H1 (cell line): ENCODE data around the gene PDK2. TPM values are rescaled to one million over a fixed set of nuclear protein-coding genes. Genes with fewer than 3 reads are reported as not detected.

ENCODE experiments used
- CTCF ChIA-PET: fragments of 300-600 bp; sonication (Branson Sonifier 250); formaldehyde crosslinking; loops from one replicate; lab custom pipeline; 2021; ENCODE audit not compliant: partially characterized antibody; lab: Charles Lee
- POLR2A ChIA-PET: fragments of 300-600 bp; sonication (Branson Sonifier 250); formaldehyde crosslinking; loops from one replicate; lab custom pipeline; 2021; ENCODE audit warnings: inconsistent platforms; ENCODE audit not compliant: partially characterized antibody; lab: Charles Lee
- DNase-seq, 2 experiments: peaks; one replicate each; pipeline versions ENCODE4 v3.0.0 to v3.0.0-alpha.2; 2010 to 2022; ENCODE audit warnings: low spot score in 2 of 2, low read depth in 1 of 2, mixed read lengths in 1 of 2
- FAIRE-seq: peaks from 2 replicates; lab custom pipeline; 2011; peaks lifted over from hg19 to GRCh38; lab: Jason Lieb, UNC
- H2AFZ ChIP-seq: 2 replicates; pipeline ENCODE4 v1.8.1; 2012; ENCODE audit warnings: low read length, inconsistent platforms
- H2AK5ac ChIP-seq: 2 replicates; pipeline ENCODE4 v1.6.1; 2013; ENCODE audit warnings: low read depth, low read length
- H2BK120ac ChIP-seq: replicated peaks from 2 replicates; pipeline ENCODE3; 2013; ENCODE audit warnings: low read depth, low read length, inconsistent platforms
- H2BK12ac ChIP-seq: 2 replicates; pipeline ENCODE4 v1.6.1; 2013; ENCODE audit warnings: low read depth, low read length
- H2BK15ac ChIP-seq: 2 replicates; pipeline ENCODE4 v1.6.1; 2013; ENCODE audit warnings: low read length
- H2BK20ac ChIP-seq: 2 replicates; pipeline ENCODE4 v1.6.1; 2013; ENCODE audit warnings: low read length
- H2BK5ac ChIP-seq: 2 replicates; pipeline ENCODE4 v1.6.1; 2013; ENCODE audit warnings: low read depth, low read length
- H3K14ac ChIP-seq: 2 replicates; pipeline ENCODE4 v1.6.1; 2013; ENCODE audit warnings: inconsistent platforms; ENCODE audit not compliant: insufficient read length
- H3K18ac ChIP-seq: 2 replicates; pipeline ENCODE4 v1.6.1; 2013; ENCODE audit warnings: low read length; ENCODE audit errors: extremely low read depth
- H3K23ac ChIP-seq: 2 replicates; pipeline ENCODE4 v1.6.1; 2013; ENCODE audit warnings: inconsistent platforms; ENCODE audit not compliant: insufficient read length
- H3K23me2 ChIP-seq: 2 replicates; pipeline ENCODE4 v1.6.1; 2013; ENCODE audit warnings: low read depth, low read length
- H3K27ac ChIP-seq: 2 replicates; pipeline ENCODE4 v1.6.1; 2011; ENCODE audit warnings: low read depth, low read length, inconsistent platforms
- H3K27me3 ChIP-seq, 4 experiments: replicated peaks in 1 of 4; 1 replicate in 1 of 4; 2 replicates in 3 of 4; pipeline versions ENCODE4 v1.6.1 to v1.8.1; 2011 to 2013; ENCODE audit warnings: low read length in 3 of 4, mild to moderate bottlenecking in 3 of 4, inconsistent platforms in 2 of 4, mixed read lengths in 2 of 4, moderate library complexity in 1 of 4; ENCODE audit not compliant: control insufficient read depth in 3 of 4, insufficient read depth in 3 of 4; ENCODE audit errors: extremely low read depth in 1 of 4
- H3K36me3 ChIP-seq, 4 experiments: 2 replicates each; pipeline versions ENCODE4 v1.6.1 to v1.8.1; 2011 to 2013; ENCODE audit warnings: mild to moderate bottlenecking in 4 of 4, low read length in 3 of 4, moderate library complexity in 2 of 4, control low read depth in 1 of 4, inconsistent platforms in 1 of 4; ENCODE audit not compliant: insufficient read depth in 4 of 4, control insufficient read depth in 2 of 4
- H3K4ac ChIP-seq: replicated peaks from 2 replicates; pipeline ENCODE3; 2013; ENCODE audit warnings: low read length, low read depth, mixed read lengths, inconsistent platforms; ENCODE audit not compliant: insufficient read length
- H3K4me1 ChIP-seq, 4 experiments: replicated peaks in 1 of 4; 1 replicate in 1 of 4; 2 replicates in 3 of 4; pipeline versions ENCODE4 v1.6.1 to v1.8.1; 2011 to 2013; ENCODE audit warnings: low read length in 3 of 4, inconsistent platforms in 2 of 4, mixed read lengths in 1 of 4; ENCODE audit not compliant: insufficient read depth in 4 of 4, control insufficient read depth in 3 of 4
- H3K4me2 ChIP-seq, 2 experiments: 2 replicates each; pipeline versions ENCODE4 v1.6.1 to v1.8.1; 2011 to 2013; ENCODE audit warnings: low read depth in 2 of 2, low read length in 2 of 2, control low read depth in 1 of 2, inconsistent platforms in 1 of 2, mild to moderate bottlenecking in 1 of 2; ENCODE audit not compliant: insufficient read depth in 1 of 2
- H3K4me3 ChIP-seq, 4 experiments: fragments of 200-600, 300-600 bp in 1 of 4; sonication (generic), shearing (Covaris generic), sonication (Bioruptor Twin) in 1 of 4; 2 replicates each; pipeline versions ENCODE4 v1.5.1 to v1.8.1; 2011 to 2016; ENCODE audit warnings: low read length in 4 of 4, low read depth in 3 of 4, control low read depth in 2 of 4, inconsistent platforms in 2 of 4, mild to moderate bottlenecking in 2 of 4, mixed read lengths in 1 of 4, moderate library complexity in 1 of 4; ENCODE audit not compliant: insufficient read depth in 2 of 4; ENCODE audit errors: extremely low read depth in 1 of 4
- H3K56ac ChIP-seq: replicated peaks from 2 replicates; pipeline ENCODE3; 2013; ENCODE audit warnings: low read depth, mild to moderate bottlenecking, mixed read lengths, low read length, inconsistent platforms; ENCODE audit not compliant: insufficient read length
- H3K79me1 ChIP-seq: 2 replicates; pipeline ENCODE4 v1.6.1; 2013; ENCODE audit warnings: low read depth, low read length, control low read depth
- H3K79me2 ChIP-seq, 2 experiments: 2 replicates each; pipeline versions ENCODE4 v1.6.1 to v1.8.1; 2012 to 2013; ENCODE audit warnings: low read length in 2 of 2, mild to moderate bottlenecking in 2 of 2, inconsistent platforms in 1 of 2; ENCODE audit not compliant: insufficient read depth in 2 of 2, control insufficient read depth in 1 of 2
- H3K9ac ChIP-seq, 4 experiments: replicated peaks in 1 of 4; 1 replicate in 1 of 4; 2 replicates in 3 of 4; pipeline versions ENCODE4 v1.6.1 to v1.8.1; 2011 to 2013; ENCODE audit warnings: low read depth in 3 of 4, low read length in 3 of 4, control low read depth in 2 of 4, mild to moderate bottlenecking in 2 of 4, moderate library complexity in 2 of 4, inconsistent platforms in 1 of 4; ENCODE audit errors: extremely low read depth in 1 of 4
- H3K9me3 ChIP-seq, 2 experiments: 2 replicates each; pipeline versions ENCODE4 v1.6.1 to v1.8.1; 2012 to 2013; ENCODE audit warnings: mild to moderate bottlenecking in 2 of 2, moderate library complexity in 2 of 2, control low read depth in 1 of 2, inconsistent platforms in 1 of 2, low read depth in 1 of 2, low read length in 1 of 2, mixed read lengths in 1 of 2; ENCODE audit not compliant: insufficient read depth in 2 of 2
- H4K20me1 ChIP-seq, 2 experiments: replicated peaks in 1 of 2; 2 replicates each; pipeline versions ENCODE3 to v1.8.1; 2011 to 2013; ENCODE audit warnings: inconsistent platforms in 2 of 2, low read length in 2 of 2, mild to moderate bottlenecking in 1 of 2; ENCODE audit not compliant: insufficient read depth in 2 of 2, control insufficient read depth in 1 of 2
- H4K5ac ChIP-seq: 2 replicates; pipeline ENCODE4 v1.6.1; 2013; ENCODE audit warnings: low read length, low read depth, mixed read lengths, inconsistent platforms; ENCODE audit not compliant: insufficient read length
- H4K8ac ChIP-seq: 2 replicates; pipeline ENCODE4 v1.8.0; 2013; ENCODE audit warnings: mild to moderate bottlenecking, moderate library complexity, low read length, inconsistent platforms; ENCODE audit not compliant: insufficient read depth; ENCODE audit errors: extremely low read depth
- H4K91ac ChIP-seq: replicated peaks from 2 replicates; pipeline ENCODE3; 2013; ENCODE audit warnings: low read length, mixed read lengths, inconsistent platforms; ENCODE audit not compliant: insufficient read length
- EGR1 ChIP-seq: IDR thresholded peaks from 2 replicates; pipeline ENCODE4 v1.6.1; 2011; ENCODE audit warnings: low read depth, low read length, borderline replicate concordance
- NRF1 ChIP-seq: IDR thresholded peaks from 2 replicates; pipeline ENCODE4 v1.6.1; 2011; ENCODE audit warnings: mild to moderate bottlenecking, low read depth, low read length, improper control_type of control experiment
- PHF8 ChIP-seq: fragments of 200-600 bp; sonication (generic); conservative IDR thresholded peaks from 2 replicates; pipeline ENCODE4 v1.7.1; 2012; ENCODE audit warnings: low read depth, mild to moderate bottlenecking, inconsistent platforms, low read length, moderate library complexity
- POLR2AphosphoS5 ChIP-seq: IDR thresholded peaks from 2 replicates; pipeline ENCODE4 v1.6.1; 2011; ENCODE audit warnings: low read depth, low read length
- WGBS, 2 experiments: shearing (Covaris generic) in 1 of 2; methylation state at CpG; one replicate each; pipeline versions ENCODE4 v1.1.6 to v1.1.7; 2013 to 2015; ENCODE audit warnings: low lambda C conversion rate in 2 of 2, mixed read lengths in 2 of 2, inconsistent platforms in 1 of 2, low coverage in 1 of 2, missing lambda C conversion rate in 1 of 2; ENCODE audit not compliant: insufficient replicate concordance in 2 of 2, insufficient coverage in 1 of 2, insufficient read length in 1 of 2; ENCODE audit errors: extremely low coverage in 1 of 2, missing lambda C conversion rate in 1 of 2; 5-methylcytosine and 5-hydroxymethylcytosine counted together
- polyA plus RNA-seq, 7 experiments: library from polyadenylated mRNA; depleted of rRNA in 3 of 7; stranded (reverse) in 5 of 7; unstranded in 2 of 7; fragments of >200 nt in 5 of 7; fragments of 200-250 nt in 2 of 7; gene quantifications; 1 replicate in 5 of 7; 2 replicates in 1 of 7; 4 replicates in 1 of 7; pipeline versions ENCODE4 v1.2.1 to v1.2.3, GENCODE V29; 2011 to 2013; ENCODE audit warnings: missing spikeins in 2 of 7, mixed read lengths in 2 of 7
- total RNA-seq: library from RNA; stranded (reverse); fragmentation: NEBNext Ultra II Directional; extraction: Animal tissue kit (Norgen Biotek cat#: 25700); gene quantifications from 2 replicates; pipeline ENCODE4 v1.2.1, GENCODE V29; 2021
- TF ChIP-seq, protein P1 (sequence below): IDR thresholded peaks from 2 replicates; pipeline ENCODE4 v1.6.1; 2012; ENCODE audit warnings: low read length, inconsistent platforms

PDK2 gene
- total and polyA plus RNA-seq, 2 of the 8 experiments (the other 6 are each of a cell fraction or from before 2014, with no cell fraction given) = 18.3 to 121 TPM

DNA sequence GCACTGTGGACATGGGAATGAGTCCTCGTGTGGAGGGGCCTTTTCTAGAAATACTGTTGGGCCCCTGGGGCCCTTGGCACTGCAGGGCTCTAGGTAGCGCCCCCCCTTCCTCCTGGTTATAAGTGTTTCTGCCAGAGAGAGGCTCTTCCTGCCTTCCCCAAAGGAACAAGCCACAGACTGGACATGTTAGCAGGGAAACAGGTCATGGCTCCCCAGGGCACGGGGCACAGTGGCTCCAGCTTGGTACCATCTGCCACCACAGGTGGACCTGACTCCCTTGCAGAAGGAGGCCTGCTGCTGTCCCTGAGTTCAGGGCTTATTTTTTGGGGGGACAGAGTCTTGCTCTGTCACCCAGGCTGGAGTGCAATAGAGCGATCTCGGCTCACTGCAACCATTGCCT is 8.8 kb downstream of the PDK2 start:
- 80% methylated on average over 5 of the region's 5 CpGs; no CpG with 5 or more reads in 1 of the 2 experiments for WGBS, 2 experiments
- peaks cover 0 to 19% (median 12%) of the 10 kb centered on the region in 4 experiments; a peak in 6 of 7 replicates for H3K4me1 ChIP-seq
- FAIRE-seq = no peak

More for the DNA sequence above, 8.8 kb downstream of the PDK2 start:
- Histone ChIP-seq H2BK5ac (no peak overlapping the region), H3K14ac (no peak overlapping the region), H4K20me1 (peaks cover 2% of the 10 kb centered on the region in 2 experiments), H3K23me2 (0 out of 2 replicates have a peak, but pooled peaks cover 5% of the 10 kb centered on the region), H2AK5ac (no peak overlapping the region), H3K4ac (no peak overlapping the region), H2BK12ac (no peak overlapping the region), H3K4me3 (no peak overlapping the region), H3K27me3 (no peaks in the 10 kb centered on the region; a peak in 1 of 7 replicates), H4K8ac (peak overlapping the region; percentile 4; the same call in 1 of the 2 replicates), H3K18ac (no peak overlapping the region), H3K79me2 (no peaks in the 10 kb centered on the region), H3K4me2 (no peak overlapping the region), H2AFZ (no peak overlapping the region), H4K5ac (no peak overlapping the region), H3K9me3 (no peaks in the 10 kb centered on the region), H2BK15ac (no peak overlapping the region), H3K27ac (no peak overlapping the region), H4K91ac (no peak overlapping the region), H2BK20ac (no peak overlapping the region), H3K79me1 (peaks cover under 1% of the 10 kb centered on the region), H3K36me3 (no peaks in the 10 kb centered on the region; a peak in 1 of 8 replicates), H2BK120ac (no peak overlapping the region), H3K9ac (no peak overlapping the region), H3K23ac (no peak overlapping the region), H3K56ac (no peak overlapping the region)
- no peak for TF ChIP-seq NRF1
- no peak for TF ChIP-seq POLR2AphosphoS5
- TF ChIP-seq EGR1 = no peak
- TF ChIP-seq PHF8 = no peak
- TF ChIP-seq, protein P1, sequence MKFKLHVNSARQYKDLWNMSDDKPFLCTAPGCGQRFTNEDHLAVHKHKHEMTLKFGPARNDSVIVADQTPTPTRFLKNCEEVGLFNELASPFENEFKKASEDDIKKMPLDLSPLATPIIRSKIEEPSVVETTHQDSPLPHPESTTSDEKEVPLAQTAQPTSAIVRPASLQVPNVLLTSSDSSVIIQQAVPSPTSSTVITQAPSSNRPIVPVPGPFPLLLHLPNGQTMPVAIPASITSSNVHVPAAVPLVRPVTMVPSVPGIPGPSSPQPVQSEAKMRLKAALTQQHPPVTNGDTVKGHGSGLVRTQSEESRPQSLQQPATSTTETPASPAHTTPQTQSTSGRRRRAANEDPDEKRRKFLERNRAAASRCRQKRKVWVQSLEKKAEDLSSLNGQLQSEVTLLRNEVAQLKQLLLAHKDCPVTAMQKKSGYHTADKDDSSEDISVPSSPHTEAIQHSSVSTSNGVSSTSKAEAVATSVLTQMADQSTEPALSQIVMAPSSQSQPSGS = no peak
- POLR2A ChIA-PET = interaction anchor here (0.8 to 1.5 kb wide), 3 partner anchors 9 to 13 kb away, joined by 3 to 4 read pairs (median 3); no protein-coding TSS in a partner anchor
- CTCF ChIA-PET = interaction anchor here (0.7 to 15.7 kb wide), 7 partner anchors 10 to 194 kb away, joined by 3 to 412 read pairs (median 3); partner anchors contain the start of gene PDK2
- no peak for DNase-seq
